ENCODE measurements around the gene BATF2.
"Not testable (repeated sequence)": the region's sequence is repeated elsewhere in the genome, so short reads cannot be mapped to it uniquely, and the experiment has no call there.

The BATF2 gene

GRCh38 chr11:65013888-65014725, 17.3 kb upstream of the BATF2 start, which contains the start of gene ARL2:
ARL2 (plus strand) TSS chr11:65014160; CDS start chr11:65014208, 48 bp downstream.
- no peak for DNase-seq (ENCODE audit: low read depth)

DNA sequence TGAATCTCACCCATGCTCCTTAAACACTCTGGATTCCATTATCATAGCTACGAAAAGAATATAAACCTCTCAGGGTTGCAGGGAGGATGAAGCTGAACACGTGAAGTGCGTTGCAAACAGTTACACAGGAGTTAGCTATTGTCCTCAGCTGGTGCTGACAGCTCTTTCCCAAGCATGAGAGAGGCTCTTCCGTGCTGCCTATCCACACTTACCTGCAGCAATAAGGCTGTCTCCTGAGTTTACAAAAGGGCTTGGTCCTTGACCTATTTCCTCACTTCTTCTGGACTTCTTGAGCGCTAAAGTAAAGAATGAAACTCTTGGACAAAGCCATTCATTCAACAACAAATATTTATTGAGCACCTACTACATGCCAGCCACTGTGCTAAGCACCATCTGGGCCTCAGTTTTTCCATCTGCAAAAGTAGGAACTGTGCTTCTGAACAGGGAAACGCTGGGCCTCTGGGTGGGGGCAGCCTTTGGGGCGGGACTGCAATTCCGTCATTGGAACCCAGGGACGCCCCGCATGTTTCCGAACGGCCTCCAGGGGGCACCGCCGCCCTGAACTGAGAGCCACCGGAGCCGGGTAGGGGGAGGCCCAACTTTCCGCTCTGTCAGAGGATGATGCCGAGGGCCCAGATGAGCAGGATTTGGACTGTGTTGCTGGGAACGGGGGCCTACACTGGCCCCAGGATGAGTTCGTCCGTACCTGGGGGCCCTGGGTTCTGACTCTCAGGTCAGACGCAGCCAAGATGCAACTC, 16.5 kb upstream of the BATF2 start:
- DNase-seq (ENCODE audit: low read depth), result no peak

DNA sequence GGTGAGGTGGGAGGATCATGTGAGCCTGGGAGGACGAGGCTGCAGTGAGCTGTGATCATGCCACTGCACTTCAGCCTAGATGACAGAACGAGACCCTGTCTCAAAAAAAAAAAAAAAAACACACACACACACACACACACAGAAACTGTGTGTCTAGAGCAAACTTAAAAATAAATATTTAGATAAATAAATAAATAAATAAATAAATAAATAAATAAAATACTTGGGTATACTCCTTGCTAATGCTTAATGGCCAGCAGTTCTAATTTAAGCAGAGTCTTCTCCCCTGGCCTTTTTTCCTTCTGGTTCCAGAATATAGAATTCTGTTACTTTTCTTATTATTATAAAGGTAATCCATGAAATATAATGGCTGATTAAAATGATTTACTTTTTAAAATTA, 12.1 kb upstream of the BATF2 start:
- no peak for DNase-seq (ENCODE audit: low read depth)

DNA sequence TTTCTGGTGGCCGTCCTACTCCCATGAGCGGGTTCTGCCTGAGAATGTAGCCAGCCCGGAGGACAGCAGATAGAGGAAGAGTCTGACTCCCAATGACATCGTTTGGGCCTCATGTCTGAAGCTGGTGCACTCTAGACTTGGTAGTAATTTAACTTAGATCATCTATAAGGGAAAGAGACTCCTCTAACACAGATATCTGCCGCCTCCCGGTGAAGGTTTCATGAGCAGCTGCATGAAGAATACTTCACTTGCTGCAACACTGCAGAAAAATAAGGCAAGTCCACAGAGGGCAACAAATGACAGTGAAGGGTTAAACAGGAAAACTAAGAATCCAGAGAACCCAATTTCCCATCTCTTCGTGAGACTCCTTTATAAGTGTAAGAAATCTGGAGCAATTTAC, 11.2 kb upstream of the BATF2 start:
- no peak for DNase-seq (ENCODE audit: low read depth)

GRCh38 chr11:65003968-65004367, 7.2 kb upstream of the BATF2 start:
- not testable (repeated sequence) for DNase-seq (ENCODE audit: low read depth)

DNA sequence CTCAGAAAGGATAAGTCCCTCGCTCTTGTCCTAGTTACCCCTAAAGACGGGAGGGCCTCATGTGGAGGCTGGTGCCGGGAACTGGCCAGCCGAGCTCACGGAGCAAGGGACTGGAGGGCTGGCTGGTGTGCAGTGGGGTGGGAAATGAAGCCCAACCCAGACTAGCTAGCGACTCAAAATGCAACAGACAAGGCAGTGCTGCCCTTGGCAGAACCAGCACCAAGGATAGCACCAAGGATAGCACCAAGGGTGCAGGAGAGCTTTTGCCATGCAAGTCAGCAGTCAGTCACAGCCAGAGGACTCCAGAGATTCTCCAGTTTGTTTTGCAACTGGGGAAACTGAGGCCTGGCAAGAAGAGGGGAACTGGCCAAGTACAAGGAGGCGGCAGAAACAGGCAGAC, 6.5 kb upstream of the BATF2 start:
- DNase-seq (ENCODE audit: low read depth), result no peak

DNA sequence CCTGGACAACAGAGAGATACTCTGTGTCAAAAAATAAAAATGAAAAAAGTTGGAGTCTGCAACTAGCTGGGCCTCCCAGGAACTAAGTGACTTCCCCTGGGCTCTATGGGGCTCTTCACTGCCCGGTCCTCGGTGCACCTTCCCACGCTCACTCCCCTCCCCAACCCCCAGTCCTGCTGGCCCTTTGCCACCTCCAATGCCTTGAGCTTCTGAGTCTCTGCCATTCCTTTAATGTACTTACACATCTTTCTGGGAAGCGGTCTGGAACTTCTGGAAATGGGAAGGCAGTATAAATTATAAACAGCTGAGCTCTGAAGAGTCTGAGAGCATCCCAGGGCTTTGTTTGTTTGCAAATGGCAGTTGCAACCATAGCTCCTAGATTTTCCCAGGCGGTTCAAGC, 5.9 kb upstream of the BATF2 start:
- no peak for DNase-seq (ENCODE audit: low read depth)

DNA sequence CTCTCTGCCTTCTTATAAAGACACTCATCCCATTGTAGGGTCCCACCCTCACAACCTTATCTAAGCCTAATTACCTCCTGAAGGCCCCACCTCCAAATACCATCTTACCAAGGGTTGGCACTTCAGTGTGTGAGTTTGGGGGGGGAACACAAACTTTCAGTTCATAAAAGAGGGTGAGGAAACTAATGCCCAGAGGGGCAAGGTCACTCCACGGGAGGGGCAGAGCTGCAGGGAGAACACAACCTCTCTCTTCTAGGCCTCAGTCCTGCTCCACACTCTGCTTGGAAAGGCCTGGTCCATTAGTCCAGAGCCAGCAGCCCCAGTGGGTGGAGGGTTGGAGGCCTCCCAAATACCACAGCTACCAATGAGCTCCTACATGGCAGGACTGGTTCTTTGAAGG, 2.7 kb upstream of the BATF2 start:
- DNase-seq (ENCODE audit: low read depth), result no peak

DNA sequence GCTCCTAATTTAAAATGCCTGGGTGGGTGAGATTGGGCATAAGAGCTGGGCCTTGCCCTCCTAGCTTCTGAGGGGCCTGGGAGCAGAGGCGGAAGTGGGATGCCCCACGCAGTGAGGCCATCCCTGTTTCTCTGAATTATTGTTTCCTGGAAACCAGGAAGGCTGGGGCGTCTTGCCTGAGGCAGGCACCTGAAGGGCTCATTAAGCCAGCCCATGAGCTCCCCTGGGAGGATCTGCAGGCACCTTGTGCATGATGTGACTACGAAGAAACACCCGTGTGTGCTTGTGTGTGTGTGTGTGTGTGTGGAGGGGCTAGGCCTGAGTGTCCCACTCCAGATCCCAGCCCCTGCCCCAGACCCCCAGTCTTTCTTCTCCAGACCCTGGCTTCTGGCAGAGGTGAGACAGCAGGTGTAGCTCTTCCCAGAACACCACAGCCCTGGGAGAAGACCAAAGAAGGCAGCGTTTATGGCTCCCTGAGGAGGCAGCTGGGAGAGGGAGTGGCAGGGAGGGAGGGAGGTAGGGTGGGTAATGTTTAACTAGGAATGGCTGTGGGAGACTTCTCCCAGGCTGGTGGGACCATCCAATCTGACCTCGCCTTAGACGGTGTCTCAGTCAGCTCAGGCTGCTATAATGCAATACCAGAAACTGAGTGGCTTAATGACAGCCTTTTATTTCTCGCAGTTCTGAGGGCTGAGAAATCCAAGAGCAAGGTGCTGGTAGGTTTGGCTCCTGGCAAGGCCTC, 2.1 kb upstream of the BATF2 start:
- DNase-seq (ENCODE audit: low read depth), result no peak

DNA sequence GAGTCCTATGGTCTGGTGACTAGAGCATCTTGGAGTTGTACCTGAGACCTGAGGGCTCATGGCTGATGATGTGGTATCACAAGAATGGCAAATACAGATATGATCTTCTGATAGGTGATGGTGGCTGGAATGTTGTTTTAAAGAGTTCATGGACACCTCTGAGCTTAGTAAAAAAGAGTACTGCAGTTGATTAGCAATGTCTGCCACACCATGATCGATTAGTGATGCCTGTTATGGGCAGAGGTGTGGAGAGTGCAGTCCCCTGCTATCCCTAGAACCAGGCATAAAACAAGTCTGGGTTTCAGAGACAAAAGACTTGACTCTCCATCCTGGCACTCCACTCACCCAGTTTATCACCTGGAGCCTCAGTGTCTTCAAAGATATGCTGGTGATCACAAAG, 1.4 kb upstream of the BATF2 start:
- DNase-seq (ENCODE audit: low read depth), result no peak

- no peak for DNase-seq (ENCODE audit: low read depth)
Measured at GRCh38 chr11:64996327-64996709, 453 bp downstream of the BATF2 start.

DNA sequence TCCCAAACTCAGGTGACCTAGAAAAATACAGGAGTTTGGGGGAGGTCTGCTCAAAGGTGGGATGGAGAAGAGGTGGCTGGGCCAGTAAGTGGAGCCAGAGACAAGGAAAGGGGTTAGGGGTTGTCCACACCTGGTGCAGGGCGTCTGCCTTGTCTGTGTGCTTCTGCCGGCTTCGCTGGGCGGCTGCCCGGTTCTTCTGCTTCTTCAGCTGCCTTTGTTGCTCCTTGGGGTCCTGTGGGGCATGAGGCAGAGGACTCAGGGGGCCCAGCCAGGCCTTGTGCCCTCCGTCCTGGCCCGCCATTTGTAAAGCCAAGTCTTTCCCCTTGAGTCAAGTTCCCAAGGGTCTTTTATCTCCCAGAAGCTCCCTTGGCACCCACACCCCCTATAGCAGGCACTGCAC, 2.5 kb downstream of the BATF2 start:
- DNase-seq (ENCODE audit: low read depth), result no peak

GRCh38 chr11:64990222-64990923, 6.4 kb downstream of the BATF2 start:
- DNase-seq (ENCODE audit: low read depth), result no peak

GRCh38 chr11:64989416-64989815, 7.4 kb downstream of the BATF2 start:
- no peak for DNase-seq (ENCODE audit: low read depth)

DNA sequence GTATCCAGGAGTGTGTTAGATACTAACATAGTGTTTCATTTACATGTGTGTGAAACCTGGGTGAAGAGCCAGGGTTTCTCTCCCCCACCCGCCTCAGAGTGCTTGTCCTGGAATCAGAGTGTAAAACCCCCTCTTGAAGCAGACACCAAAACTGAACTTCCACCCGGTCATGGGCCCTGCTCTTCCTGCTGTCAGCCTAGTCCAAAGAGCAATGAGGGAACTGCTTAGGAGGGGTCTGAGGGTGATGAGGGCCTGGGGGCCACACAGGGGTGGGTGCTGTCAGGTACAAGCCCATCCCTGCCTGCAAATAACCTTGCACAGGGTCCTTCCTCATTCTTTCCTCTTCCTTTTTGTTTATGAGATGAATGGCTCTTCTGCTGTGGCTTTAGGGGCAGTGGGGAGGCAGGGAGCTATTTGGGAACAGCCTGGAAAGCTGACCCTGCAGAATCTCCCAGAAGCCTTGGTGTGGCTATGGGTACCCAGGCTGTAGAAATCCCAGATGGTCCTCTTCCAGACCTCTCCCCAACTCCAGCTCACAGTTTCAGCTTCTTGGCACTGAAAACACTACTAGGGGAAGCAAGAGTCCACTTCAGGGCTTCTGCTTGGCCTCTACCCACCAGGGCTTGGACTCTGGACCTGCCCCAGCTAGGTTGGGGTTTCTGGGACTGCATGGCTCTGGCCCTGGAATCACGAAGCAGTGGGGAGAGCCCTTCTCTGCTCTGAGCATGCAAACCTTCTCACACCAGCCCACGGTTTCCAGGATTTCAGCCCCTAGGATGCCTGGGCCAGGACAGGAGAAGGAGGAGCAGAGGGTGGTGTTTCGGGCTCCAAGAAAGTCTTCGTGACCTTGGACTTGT, 8.5 kb downstream of the BATF2 start:
- no peak for DNase-seq (ENCODE audit: low read depth)

DNA sequence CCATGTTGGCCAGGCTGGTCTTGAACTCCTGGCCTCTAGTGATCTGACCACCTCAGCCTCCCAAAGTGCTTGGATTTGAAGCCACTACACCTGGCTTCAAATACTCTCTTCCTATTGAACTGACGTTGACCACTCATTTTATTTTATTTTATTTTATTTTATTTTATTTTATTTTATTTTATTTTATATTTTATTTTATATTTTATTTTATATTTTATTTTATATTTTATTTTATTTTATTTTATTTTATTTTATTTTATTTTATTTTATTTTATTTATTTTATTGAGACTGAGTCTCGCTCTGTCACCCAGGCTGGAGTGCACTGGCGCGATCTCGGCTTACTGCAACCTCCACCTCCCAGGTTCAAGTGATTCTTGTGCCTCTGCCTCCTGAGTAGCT, 13.4 kb downstream of the BATF2 start:
- not testable (repeated sequence) for DNase-seq (ENCODE audit: low read depth)

GRCh38 chr11:64976651-64977050, 20.1 kb downstream of the BATF2 start:
- DNase-seq (ENCODE audit: low read depth), result no peak

- DNase-seq (ENCODE audit: low read depth), result no peak
Measured at GRCh38 chr11:64974124-64974523, 22.6 kb downstream of the BATF2 start.

DNA sequence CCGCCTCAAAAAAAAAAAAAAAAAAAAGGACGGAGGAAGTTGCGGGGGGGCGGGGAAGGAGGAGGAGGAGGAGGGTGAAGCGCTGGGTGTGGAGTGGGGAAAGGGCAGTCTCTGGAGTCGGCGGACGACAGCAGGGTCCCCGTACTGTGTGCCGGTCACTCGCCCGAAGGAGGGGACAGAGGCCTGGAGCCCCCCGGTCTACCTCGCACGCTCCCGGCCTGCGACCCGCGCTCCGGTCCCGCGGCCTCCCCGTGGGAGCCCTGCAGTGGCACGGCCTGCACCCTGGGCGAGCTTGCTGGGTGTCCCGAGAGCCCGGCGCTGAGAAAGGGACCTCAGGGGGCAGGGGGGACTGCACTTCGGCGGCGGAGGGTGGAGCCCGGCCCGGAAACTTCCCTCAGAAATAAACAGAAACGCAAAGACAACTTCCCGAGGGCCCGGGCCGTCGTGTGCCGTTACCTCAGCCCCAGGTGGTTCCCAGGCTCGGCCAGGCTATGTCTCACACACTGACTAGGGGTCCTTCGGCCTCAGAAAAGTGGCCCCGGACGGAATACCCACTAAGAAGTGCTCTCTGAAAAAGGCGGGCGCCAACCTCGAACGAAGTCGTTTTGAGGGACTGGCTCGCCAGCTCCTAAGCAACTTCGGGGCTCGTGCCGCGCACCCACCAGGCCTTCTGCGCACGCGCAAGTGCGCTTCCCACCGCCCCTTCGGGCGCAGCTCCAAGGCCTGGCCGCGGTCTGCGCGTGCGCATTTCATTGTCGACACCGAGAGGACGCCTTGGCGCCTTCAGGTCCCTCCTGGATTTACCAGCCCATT, 25.1 kb downstream of the BATF2 start, which contains the start of gene MAJIN:
TSS of gene MAJIN (minus strand) at position 688 of the 813 bp plus-strand sequence. CDS start 12,703 bp downstream, outside the sequence.
- peak; percentile 15 for DNase-seq (ENCODE audit: low read depth)

DNA sequence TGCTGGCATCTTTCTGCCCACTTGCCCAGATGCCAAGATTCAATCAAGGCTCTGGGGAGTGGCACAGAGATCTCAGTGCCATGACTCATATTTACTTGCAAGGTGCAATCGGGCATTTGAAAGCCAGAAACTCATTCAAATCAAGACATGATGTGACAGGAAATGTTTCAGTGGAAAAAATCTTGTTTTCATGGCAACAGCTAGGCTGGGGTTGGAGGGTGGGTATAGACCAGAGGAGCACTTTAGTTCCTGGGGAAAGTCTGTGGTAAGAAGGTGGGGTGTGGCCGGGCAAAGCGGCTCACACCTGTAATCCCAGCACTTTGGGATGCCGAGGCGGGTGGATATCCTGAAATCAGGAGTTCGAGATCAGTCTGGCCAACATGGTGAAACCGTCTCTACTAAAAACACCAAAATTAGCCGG, 26.0 kb downstream of the BATF2 start:
- DNase-seq (ENCODE audit: low read depth), result no peak

Measured in non-pigmented ciliary epithelial cell (primary cell).